WI38 (cell line): Measurements from ENCODE around the gene IHH.

Experiments
- H3K4me3 ChIP-seq: 2 replicates; pipeline ENCODE4 v1.5.1; 2011; ENCODE audit warnings: low read depth, mild to moderate bottlenecking, control low read depth, low read length
- CTCF ChIP-seq: IDR thresholded peaks from 2 replicates; pipeline ENCODE4 v1.5.1; 2012; ENCODE audit warnings: low read depth, mild to moderate bottlenecking, control low read depth, low read length

Gene IHH

GRCh38 chr2:219060821-219061791 is at the start of gene IHH:
TSS of gene IHH (minus strand) at chr2:219060921. CDS start at chr2:219060467, 454 bp downstream.
- TF ChIP-seq CTCF = no peak
- H3K4me3 ChIP-seq = no peak within 1 kb of the TSS

GRCh38 chr2:219109471-219109870 is 48.8 kb upstream of the IHH start:
- H3K4me3 ChIP-seq = no peak overlapping the region
- TF ChIP-seq CTCF = no peak

DNA sequence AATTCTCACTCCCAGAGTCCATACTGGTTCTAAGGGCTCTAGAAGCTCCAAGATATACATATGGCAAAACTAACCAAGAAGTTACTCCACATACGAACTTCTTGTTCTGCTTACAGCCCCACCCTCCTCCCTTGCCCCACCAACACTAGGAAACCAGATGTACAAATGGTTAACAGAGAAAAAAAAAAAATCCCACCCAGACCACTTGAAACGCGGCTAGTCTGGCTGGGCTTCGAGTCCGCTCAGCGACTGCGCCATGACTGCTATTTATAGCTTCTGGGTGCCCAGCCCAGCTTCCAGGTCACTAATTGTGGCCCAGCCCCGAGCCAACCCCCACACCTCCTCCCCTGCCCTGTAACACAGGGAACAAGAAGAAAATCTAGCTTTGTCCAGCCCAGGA is 47.0 kb upstream of the IHH start:
- TF ChIP-seq CTCF = no peak
- H3K4me3 ChIP-seq = no peak overlapping the region

- no peak for TF ChIP-seq CTCF
- no peak overlapping the region for H3K4me3 ChIP-seq
Observed at GRCh38 chr2:219106251-219106650, 45.5 kb upstream of the IHH start.

GRCh38 chr2:219104107-219105035 is 43.6 kb upstream of the IHH start:
- H3K4me3 ChIP-seq = no peak overlapping the region
- TF ChIP-seq CTCF = peak; percentile 83

DNA sequence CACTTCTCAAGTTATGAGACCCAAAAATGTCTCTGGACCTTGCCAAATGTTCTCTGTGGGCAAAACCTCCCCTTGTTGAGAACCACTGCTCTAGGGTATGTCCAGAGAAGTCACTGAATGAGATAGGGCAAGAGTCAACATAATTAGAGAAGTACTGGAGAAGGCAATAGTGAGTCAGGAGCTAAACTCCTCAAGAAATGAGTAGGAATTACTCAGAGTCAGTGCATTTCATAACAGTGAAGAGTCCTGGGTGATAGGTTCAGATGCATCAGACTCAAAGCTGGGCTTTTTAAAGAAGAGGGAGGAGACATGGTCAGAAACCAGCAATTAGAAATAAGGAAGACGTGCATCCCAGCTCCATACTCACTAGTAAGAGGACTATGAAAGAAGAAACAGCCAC is 38.6 kb upstream of the IHH start:
- TF ChIP-seq CTCF = no peak
- no peak overlapping the region for H3K4me3 ChIP-seq
